Measurements from ENCODE around the gene MACIR. TPM values are rescaled to one million over a fixed set of nuclear protein-coding genes. Genes with fewer than 3 reads are reported as not detected.

The MACIR gene
- total RNA-seq, 1 donor from 2014 or later: 8.4 TPM

GRCh38 chr5:103235891-103236290 is 22.7 kb upstream of the MACIR start:
- H3K36me3 ChIP-seq (ENCODE audit: control insufficient read depth, insufficient read depth, low read length): no peaks in the 10 kb centered on the region
- DNase-seq (ENCODE audit: low read depth): no peak
- H3K27me3 ChIP-seq (ENCODE audit: control insufficient read depth, insufficient read depth, low read length): no peaks in the 10 kb centered on the region
- H3K4me3 ChIP-seq (ENCODE audit: low read depth, low read length): no peak overlapping the region
- no peak for TF ChIP-seq CTCF (IDR thresholded peaks at IDR 0.05; ENCODE audit: insufficient read depth, low read length, poor library complexity, severe bottlenecking)

DNA sequence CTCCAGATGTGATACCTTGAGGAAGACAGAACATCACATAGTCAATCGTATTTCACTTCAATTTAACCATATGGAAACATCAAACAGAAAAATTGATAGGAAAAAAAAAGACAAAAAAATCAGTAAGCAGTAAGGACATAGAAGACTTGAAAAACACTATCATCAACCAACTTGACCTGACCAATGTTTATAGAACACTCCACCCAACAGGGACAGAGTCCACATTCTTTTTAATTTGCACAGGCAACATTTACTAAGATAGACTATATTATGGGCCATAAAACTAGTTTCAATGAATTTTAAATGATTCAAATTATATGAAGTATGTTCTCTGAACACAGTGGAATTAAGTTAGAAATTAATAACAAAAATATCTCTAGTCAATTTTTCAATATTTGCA is 20.8 kb upstream of the MACIR start:
- DNase-seq (ENCODE audit: low read depth): no peak
- H3K27me3 ChIP-seq (ENCODE audit: control insufficient read depth, insufficient read depth, low read length): no peaks in the 10 kb centered on the region

GRCh38 chr5:103243665-103244064 is 14.9 kb upstream of the MACIR start:
- no peak for TF ChIP-seq CTCF (IDR thresholded peaks at IDR 0.05; ENCODE audit: insufficient read depth, low read length, poor library complexity, severe bottlenecking)
- no peak for DNase-seq (ENCODE audit: low read depth)
- Histone ChIP-seq H3K27me3 (ENCODE audit: control insufficient read depth, insufficient read depth, low read length) (no peaks in the 10 kb centered on the region), H3K36me3 (ENCODE audit: control insufficient read depth, insufficient read depth, low read length) (no peaks in the 10 kb centered on the region), H3K4me3 (ENCODE audit: low read depth, low read length) (no peak overlapping the region)

More for the DNA sequence above, 20.8 kb upstream of the MACIR start:
- H3K36me3 ChIP-seq (ENCODE audit: control insufficient read depth, insufficient read depth, low read length): no peaks in the 10 kb centered on the region
- H3K4me3 ChIP-seq (ENCODE audit: low read depth, low read length): no peak overlapping the region
- TF ChIP-seq CTCF (IDR thresholded peaks at IDR 0.05; ENCODE audit: insufficient read depth, low read length, poor library complexity, severe bottlenecking): no peak

GRCh38 chr5:103244398-103244797 is 14.2 kb upstream of the MACIR start:
- H3K27me3 ChIP-seq (ENCODE audit: control insufficient read depth, insufficient read depth, low read length): no peaks in the 10 kb centered on the region

DNA sequence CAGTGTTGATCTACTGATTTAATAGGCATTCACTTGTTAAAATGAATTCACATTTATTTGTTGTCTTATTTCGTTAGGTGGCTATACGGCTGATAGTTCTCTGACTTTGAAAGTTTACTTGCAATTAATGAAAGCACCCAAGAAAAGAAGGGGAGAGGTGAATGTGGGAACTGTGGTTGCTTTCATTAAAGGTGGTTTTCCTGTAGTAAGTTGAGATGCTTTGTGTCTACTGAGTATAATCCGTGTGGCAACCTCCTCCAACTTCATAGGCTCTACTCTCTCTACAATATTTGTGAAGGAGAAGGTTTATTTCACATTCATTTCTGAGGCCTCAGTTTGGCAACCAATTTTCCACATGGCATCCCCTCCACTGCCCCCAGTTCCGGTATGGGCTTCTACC is 12.8 kb upstream of the MACIR start:
- Histone ChIP-seq H3K4me3 (ENCODE audit: low read depth, low read length) (no peak overlapping the region), H3K36me3 (ENCODE audit: control insufficient read depth, insufficient read depth, low read length) (no peaks in the 10 kb centered on the region), H3K27me3 (ENCODE audit: control insufficient read depth, insufficient read depth, low read length) (no peaks in the 10 kb centered on the region)
- no peak for DNase-seq (ENCODE audit: low read depth)
- TF ChIP-seq CTCF (IDR thresholded peaks at IDR 0.05; ENCODE audit: insufficient read depth, low read length, poor library complexity, severe bottlenecking): no peak

More at GRCh38 chr5:103244398-103244797, 14.2 kb upstream of the MACIR start:
- Histone ChIP-seq H3K36me3 (ENCODE audit: control insufficient read depth, insufficient read depth, low read length) (no peaks in the 10 kb centered on the region), H3K4me3 (ENCODE audit: low read depth, low read length) (no peak overlapping the region)
- no peak for TF ChIP-seq CTCF (IDR thresholded peaks at IDR 0.05; ENCODE audit: insufficient read depth, low read length, poor library complexity, severe bottlenecking)
- no peak for DNase-seq (ENCODE audit: low read depth)

DNA sequence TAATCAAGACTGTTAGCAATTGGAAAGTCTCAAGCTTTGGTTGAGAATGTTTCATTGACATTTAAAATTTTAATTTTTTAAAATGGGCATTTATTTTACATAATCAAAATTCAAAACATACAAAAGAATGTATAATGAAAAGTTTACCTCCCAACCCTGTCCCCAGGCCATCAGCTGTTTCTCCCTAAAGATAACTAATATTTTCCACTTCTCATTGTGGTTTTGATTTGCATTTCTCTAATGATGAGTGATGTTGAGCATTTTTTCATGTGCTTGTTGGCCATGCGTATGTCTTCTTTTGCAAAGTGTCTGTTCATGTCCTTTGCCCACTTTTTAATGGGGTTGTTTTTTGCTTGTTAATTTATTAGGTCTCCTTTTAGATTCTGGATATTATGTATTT is 11.4 kb upstream of the MACIR start:
- TF ChIP-seq CTCF (IDR thresholded peaks at IDR 0.05; ENCODE audit: insufficient read depth, low read length, poor library complexity, severe bottlenecking): no peak
- Histone ChIP-seq H3K27me3 (ENCODE audit: control insufficient read depth, insufficient read depth, low read length) (no peaks in the 10 kb centered on the region), H3K4me3 (ENCODE audit: low read depth, low read length) (no peak overlapping the region), H3K36me3 (ENCODE audit: control insufficient read depth, insufficient read depth, low read length) (no peaks in the 10 kb centered on the region)
- no peak for DNase-seq (ENCODE audit: low read depth)

Data from kidney epithelial cell (primary cell).